ENCODE measurements around the gene GPSM3. TPM values are rescaled to one million over a fixed set of nuclear protein-coding genes. Genes with fewer than 3 reads are reported as not detected.

Gene GPSM3
- 100 to 1,000 TPM in 1 of 3 donors, 10 to 100 TPM in 2; 82.2 to 123 (median 84.5) TPM for polyA plus RNA-seq

- H3K27me3 Mint-ChIP-seq (ENCODE audit: low read depth in 3 of 3) = peaks cover 16 to 31% (median 27%) of the 10 kb centered on the region in 3 donors
- peaks cover 0 to 6% (median 0%) of the 10 kb centered on the region in 3 donors for H3K36me3 Mint-ChIP-seq
- DNase-seq = peak; percentile 55 to 68 (median 65)
- H3K27ac Mint-ChIP-seq = peak within 1 kb of the TSS; percentile 99 to 100 (median 100)
- H3K4me3 Mint-ChIP-seq = peak within 1 kb of the TSS; percentile 95 to 96 (median 96)
- H3K4me1 Mint-ChIP-seq = peaks cover 73 to 78% of the 10 kb centered on the region in 2 donors
- H3K9me3 Mint-ChIP-seq = no peaks in the 10 kb centered on the region
Observed at GRCh38 chr6:32192608-32193039, at the start of gene GPSM3. Gene GPSM3 (minus strand): TSS chr6:32192643. CDS start chr6:32192513, 130 bp downstream.

GRCh38 chr6:32240686-32241085 lies 48.2 kb upstream of the GPSM3 start:
- Mint-ChIP-seq H3K9me3 (no peaks in the 10 kb centered on the region), H3K27ac (peak overlapping the region in 1 of 6 donors; percentile 2), H3K4me3 (no peak overlapping the region)

GRCh38 chr6:32239462-32239861 lies 47.0 kb upstream of the GPSM3 start:
- H3K36me3 Mint-ChIP-seq = no peaks in the 10 kb centered on the region
- no peaks in the 10 kb centered on the region for H3K4me1 Mint-ChIP-seq
- H3K27ac Mint-ChIP-seq = no peak overlapping the region
- no peak for DNase-seq
- H3K27me3 Mint-ChIP-seq (ENCODE audit: low read depth in 3 of 3) = peaks cover 0 to 9% (median 6%) of the 10 kb centered on the region in 3 donors
- no peaks in the 10 kb centered on the region for H3K9me3 Mint-ChIP-seq
- no peak overlapping the region for H3K4me3 Mint-ChIP-seq

More at GRCh38 chr6:32240686-32241085, 48.2 kb upstream of the GPSM3 start:
- peaks cover 0 to 6% (median 6%) of the 10 kb centered on the region in 3 donors for H3K27me3 Mint-ChIP-seq (ENCODE audit: low read depth in 3 of 3)
- peaks cover 9% of the 10 kb centered on the region in 2 donors for H3K4me1 Mint-ChIP-seq
- DNase-seq = no peak
- peaks cover 0 to 6% (median 0%) of the 10 kb centered on the region in 3 donors for H3K36me3 Mint-ChIP-seq

- Mint-ChIP-seq H3K27me3 (ENCODE audit: low read depth in 3 of 3) (peaks cover 0 to 7% (median 3%) of the 10 kb centered on the region in 3 donors), H3K27ac (peak overlapping the region in 1 of 6 donors; percentile 28), H3K9me3 (no peaks in the 10 kb centered on the region), H3K4me3 (no peak overlapping the region), H3K4me1 (no peaks in the 10 kb centered on the region), H3K36me3 (no peaks in the 10 kb centered on the region)
- no peak for DNase-seq
Observed at GRCh38 chr6:32234934-32235333, 42.5 kb upstream of the GPSM3 start.

GRCh38 chr6:32226434-32226833 lies 34.0 kb upstream of the GPSM3 start:
- Mint-ChIP-seq H3K27me3 (ENCODE audit: low read depth in 3 of 3) (peaks cover 0 to 11% (median 4%) of the 10 kb centered on the region in 3 donors), H3K27ac (peak overlapping the region in 1 of 6 donors; percentile 25), H3K36me3 (no peaks in the 10 kb centered on the region), H3K4me1 (no peaks in the 10 kb centered on the region), H3K4me3 (no peak overlapping the region), H3K9me3 (no peaks in the 10 kb centered on the region)
- no peak for DNase-seq

GRCh38 chr6:32224696-32225095 lies 32.3 kb upstream of the GPSM3 start:
- no peak for DNase-seq
- Mint-ChIP-seq H3K9me3 (no peaks in the 10 kb centered on the region), H3K27me3 (ENCODE audit: low read depth in 3 of 3) (peaks cover 0 to 11% (median 7%) of the 10 kb centered on the region in 3 donors), H3K4me1 (no peaks in the 10 kb centered on the region), H3K4me3 (no peak overlapping the region), H3K27ac (peak overlapping the region in 1 of 6 donors; percentile 3), H3K36me3 (no peaks in the 10 kb centered on the region)

- Mint-ChIP-seq H3K4me1 (no peaks in the 10 kb centered on the region), H3K36me3 (no peaks in the 10 kb centered on the region), H3K27me3 (ENCODE audit: low read depth in 3 of 3) (peaks cover 0 to 10% (median 7%) of the 10 kb centered on the region in 3 donors), H3K4me3 (no peak within 1 kb of the TSS), H3K27ac (peak within 1 kb of the TSS in 1 of 6 donors; percentile 3), H3K9me3 (no peaks in the 10 kb centered on the region)
- no peak for DNase-seq
Observed at GRCh38 chr6:32223258-32224235, 31.1 kb upstream of the GPSM3 start, which contains the start of gene NOTCH4. Gene NOTCH4 (minus strand): TSS chr6:32224067. CDS start chr6:32223928, 139 bp downstream.

GRCh38 chr6:32222333-32223230 lies 30.1 kb upstream of the GPSM3 start:
- Mint-ChIP-seq H3K4me1 (no peaks in the 10 kb centered on the region), H3K4me3 (no peak overlapping the region), H3K9me3 (no peaks in the 10 kb centered on the region), H3K36me3 (no peaks in the 10 kb centered on the region), H3K27me3 (ENCODE audit: low read depth in 3 of 3) (peaks cover 0 to 8% (median 7%) of the 10 kb centered on the region in 3 donors), H3K27ac (no peak overlapping the region)
- DNase-seq = no peak

GRCh38 chr6:32220021-32220420 lies 27.6 kb upstream of the GPSM3 start:
- H3K4me3 Mint-ChIP-seq = no peak overlapping the region
- no peaks in the 10 kb centered on the region for H3K36me3 Mint-ChIP-seq

GRCh38 chr6:32218167-32218566 lies 25.7 kb upstream of the GPSM3 start:
- H3K4me3 Mint-ChIP-seq = no peak overlapping the region
- no peaks in the 10 kb centered on the region for H3K36me3 Mint-ChIP-seq
- no peaks in the 10 kb centered on the region for H3K4me1 Mint-ChIP-seq
- no peak for DNase-seq
- H3K9me3 Mint-ChIP-seq = no peaks in the 10 kb centered on the region
- H3K27ac Mint-ChIP-seq = no peak overlapping the region
- peaks cover 2 to 7% (median 2%) of the 10 kb centered on the region in 3 donors for H3K27me3 Mint-ChIP-seq (ENCODE audit: low read depth in 3 of 3)

More at GRCh38 chr6:32220021-32220420, 27.6 kb upstream of the GPSM3 start:
- Mint-ChIP-seq H3K27me3 (ENCODE audit: low read depth in 3 of 3) (peaks cover 2 to 7% (median 7%) of the 10 kb centered on the region in 3 donors), H3K4me1 (no peaks in the 10 kb centered on the region), H3K9me3 (no peaks in the 10 kb centered on the region), H3K27ac (no peak overlapping the region)
- no peak for DNase-seq

GRCh38 chr6:32216998-32217397 lies 24.6 kb upstream of the GPSM3 start:
- H3K4me1 Mint-ChIP-seq = no peaks in the 10 kb centered on the region
- DNase-seq = no peak
- no peak overlapping the region for H3K27ac Mint-ChIP-seq
- H3K4me3 Mint-ChIP-seq = no peak overlapping the region
- H3K27me3 Mint-ChIP-seq (ENCODE audit: low read depth in 3 of 3) = peaks cover 2 to 7% (median 2%) of the 10 kb centered on the region in 3 donors
- no peaks in the 10 kb centered on the region for H3K9me3 Mint-ChIP-seq
- no peaks in the 10 kb centered on the region for H3K36me3 Mint-ChIP-seq

- no peaks in the 10 kb centered on the region for H3K9me3 Mint-ChIP-seq
- no peak for DNase-seq
- no peaks in the 10 kb centered on the region for H3K36me3 Mint-ChIP-seq
- no peak overlapping the region for H3K27ac Mint-ChIP-seq
- H3K4me1 Mint-ChIP-seq = no peaks in the 10 kb centered on the region
- H3K27me3 Mint-ChIP-seq (ENCODE audit: low read depth in 3 of 3) = peaks cover 2% of the 10 kb centered on the region in 3 donors
- H3K4me3 Mint-ChIP-seq = no peak overlapping the region
Observed at GRCh38 chr6:32216285-32216684, 23.8 kb upstream of the GPSM3 start.

GRCh38 chr6:32215617-32216016 lies 23.2 kb upstream of the GPSM3 start:
- no peak for DNase-seq
- Mint-ChIP-seq H3K36me3 (no peaks in the 10 kb centered on the region), H3K9me3 (no peaks in the 10 kb centered on the region), H3K4me3 (no peak overlapping the region), H3K27ac (peak overlapping the region in 1 of 6 donors; percentile 8), H3K4me1 (no peaks in the 10 kb centered on the region), H3K27me3 (ENCODE audit: low read depth in 3 of 3) (peaks cover 0 to 2% (median 2%) of the 10 kb centered on the region in 3 donors)
